Type B pancreatic cell (in vitro differentiated cells): ENCODE data around the gene GPX3. TPM values are rescaled to one million over a fixed set of nuclear protein-coding genes. Genes with fewer than 3 reads are reported as not detected.

Source experiments
- DNase-seq: peaks from one replicate; pipeline ENCODE4 v3.0.0; 2021; ENCODE audit warnings: mixed read lengths; ENCODE audit not compliant: unreplicated experiment; ENCODE audit errors: extremely low spot score
- H3K27ac Mint-ChIP-seq: 2 replicates; pipeline ENCODE4 v1.8.0; 2021; ENCODE audit warnings: mild to moderate bottlenecking, mixed read lengths
- H3K27me3 Mint-ChIP-seq: 2 replicates; pipeline ENCODE4 v1.8.0; 2021; ENCODE audit warnings: mixed read lengths
- H3K36me3 Mint-ChIP-seq: 2 replicates; pipeline ENCODE4 v1.8.0; 2021; ENCODE audit warnings: mixed read lengths
- H3K4me1 Mint-ChIP-seq: one replicate; pipeline ENCODE4 v1.8.0; 2021; ENCODE audit warnings: mixed read lengths; ENCODE audit not compliant: unreplicated experiment
- H3K4me3 Mint-ChIP-seq: 2 replicates; pipeline ENCODE4 v1.8.0; 2021; ENCODE audit warnings: mild to moderate bottlenecking, mixed read lengths
- H3K9me3 Mint-ChIP-seq: 2 replicates; pipeline ENCODE4 v1.8.0; 2021; ENCODE audit warnings: mixed read lengths
- total RNA-seq: library from RNA; stranded (reverse); gene quantifications from 2 replicates; pipeline ENCODE4 v1.2.1, GENCODE V29; 2021; ENCODE audit warnings: low replicate concordance
- TF ChIP-seq, protein P1 (sequence below): fragments of 200-600 bp; sonication (generic); conservative IDR thresholded peaks from 2 replicates; pipeline ENCODE4 v1.5.0; 2021; ENCODE audit warnings: antibody characterized with exemption, mild to moderate bottlenecking

Gene GPX3
- total RNA-seq, 1 donor from 2014 or later = 18.4 TPM

- Mint-ChIP-seq H3K36me3 (no peaks in the 10 kb centered on the region), H3K9me3 (no peaks in the 10 kb centered on the region), H3K4me3 (no peak overlapping the region), H3K27ac (no peak overlapping the region), H3K4me1 (no peaks in the 10 kb centered on the region), H3K27me3 (peaks cover 11% of the 10 kb centered on the region)
- TF ChIP-seq, protein P1, sequence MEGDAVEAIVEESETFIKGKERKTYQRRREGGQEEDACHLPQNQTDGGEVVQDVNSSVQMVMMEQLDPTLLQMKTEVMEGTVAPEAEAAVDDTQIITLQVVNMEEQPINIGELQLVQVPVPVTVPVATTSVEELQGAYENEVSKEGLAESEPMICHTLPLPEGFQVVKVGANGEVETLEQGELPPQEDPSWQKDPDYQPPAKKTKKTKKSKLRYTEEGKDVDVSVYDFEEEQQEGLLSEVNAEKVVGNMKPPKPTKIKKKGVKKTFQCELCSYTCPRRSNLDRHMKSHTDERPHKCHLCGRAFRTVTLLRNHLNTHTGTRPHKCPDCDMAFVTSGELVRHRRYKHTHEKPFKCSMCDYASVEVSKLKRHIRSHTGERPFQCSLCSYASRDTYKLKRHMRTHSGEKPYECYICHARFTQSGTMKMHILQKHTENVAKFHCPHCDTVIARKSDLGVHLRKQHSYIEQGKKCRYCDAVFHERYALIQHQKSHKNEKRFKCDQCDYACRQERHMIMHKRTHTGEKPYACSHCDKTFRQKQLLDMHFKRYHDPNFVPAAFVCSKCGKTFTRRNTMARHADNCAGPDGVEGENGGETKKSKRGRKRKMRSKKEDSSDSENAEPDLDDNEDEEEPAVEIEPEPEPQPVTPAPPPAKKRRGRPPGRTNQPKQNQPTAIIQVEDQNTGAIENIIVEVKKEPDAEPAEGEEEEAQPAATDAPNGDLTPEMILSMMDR = no peak
- DNase-seq = no peak
Observed at GRCh38 chr5:151014680-151015343, 5.6 kb upstream of the GPX3 start.

GRCh38 chr5:151015974-151016587 is 4.3 kb upstream of the GPX3 start:
- H3K36me3 Mint-ChIP-seq = no peaks in the 10 kb centered on the region
- no peaks in the 10 kb centered on the region for H3K4me1 Mint-ChIP-seq
- peaks cover 17% of the 10 kb centered on the region for H3K27me3 Mint-ChIP-seq
- H3K27ac Mint-ChIP-seq = no peak overlapping the region
- TF ChIP-seq, protein P1 = no peak
- no peaks in the 10 kb centered on the region for H3K9me3 Mint-ChIP-seq
- DNase-seq = no peak
- no peak overlapping the region for H3K4me3 Mint-ChIP-seq

DNA sequence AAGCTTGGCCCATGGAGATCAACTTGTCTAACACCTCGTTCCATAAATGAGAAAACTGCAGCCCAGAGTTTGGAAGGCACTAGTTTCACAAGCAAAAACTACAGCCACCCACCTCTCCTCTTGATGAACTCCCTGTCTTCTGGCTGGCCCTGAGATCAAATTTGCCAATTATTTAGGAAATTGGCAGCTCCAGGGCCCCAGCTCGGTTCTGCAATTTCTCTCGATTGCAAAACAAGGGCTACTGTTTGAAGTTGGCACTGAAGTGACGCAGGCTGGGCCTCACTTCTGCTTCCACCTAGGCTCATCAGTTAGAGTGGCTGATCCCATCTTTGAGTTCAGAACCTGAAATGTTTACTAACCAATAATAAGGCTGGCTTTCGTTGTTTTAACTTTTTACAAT is 3.7 kb upstream of the GPX3 start:
- H3K27ac Mint-ChIP-seq = no peak overlapping the region
- no peaks in the 10 kb centered on the region for H3K9me3 Mint-ChIP-seq
- no peak for DNase-seq
- no peak overlapping the region for H3K4me3 Mint-ChIP-seq
- peaks cover 16% of the 10 kb centered on the region for H3K27me3 Mint-ChIP-seq
- no peaks in the 10 kb centered on the region for H3K4me1 Mint-ChIP-seq
- TF ChIP-seq, protein P1 = no peak
- H3K36me3 Mint-ChIP-seq = no peaks in the 10 kb centered on the region

- Mint-ChIP-seq H3K27me3 (peaks cover 14% of the 10 kb centered on the region), H3K9me3 (no peaks in the 10 kb centered on the region), H3K4me1 (no peaks in the 10 kb centered on the region), H3K36me3 (no peaks in the 10 kb centered on the region), H3K27ac (no peak overlapping the region), H3K4me3 (no peak overlapping the region)
- TF ChIP-seq, protein P1 = no peak
- no peak for DNase-seq
Observed at GRCh38 chr5:151017897-151018296, 2.5 kb upstream of the GPX3 start.

DNA sequence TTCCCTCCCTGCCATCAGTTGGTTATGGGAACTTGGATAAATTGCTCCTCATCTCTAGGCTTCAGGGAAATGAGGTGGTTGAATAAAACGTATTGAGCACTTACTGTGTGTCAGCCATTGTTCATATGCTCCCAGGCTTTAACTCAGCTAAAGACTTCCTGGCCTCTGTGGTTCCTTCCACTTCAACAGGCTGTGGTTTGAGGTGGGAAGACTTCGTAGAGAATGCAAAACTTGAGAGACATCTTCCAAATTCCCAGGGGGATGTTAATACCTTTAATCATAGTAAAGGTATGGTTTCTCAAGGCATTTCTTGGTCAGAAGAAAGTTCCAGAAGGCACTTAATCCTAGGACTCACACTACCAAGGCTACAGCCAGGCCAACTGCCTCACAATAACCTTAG is 1.5 kb upstream of the GPX3 start:
- Mint-ChIP-seq H3K4me3 (no peak overlapping the region), H3K9me3 (no peaks in the 10 kb centered on the region)

More for the DNA sequence above, 1.5 kb upstream of the GPX3 start:
- Mint-ChIP-seq H3K27me3 (peaks cover 14% of the 10 kb centered on the region), H3K36me3 (peaks cover under 1% of the 10 kb centered on the region), H3K4me1 (no peaks in the 10 kb centered on the region), H3K27ac (no peak overlapping the region)
- TF ChIP-seq, protein P1 = no peak
- no peak for DNase-seq
